ENCODE measurements around the gene C19orf85. TPM values are rescaled to one million over a fixed set of nuclear protein-coding genes. Genes with fewer than 3 reads are reported as not detected.

C19orf85 gene
- total and polyA plus RNA-seq, 2 experiments from 2014 or later = 1.7 to 3.4 TPM

DNA sequence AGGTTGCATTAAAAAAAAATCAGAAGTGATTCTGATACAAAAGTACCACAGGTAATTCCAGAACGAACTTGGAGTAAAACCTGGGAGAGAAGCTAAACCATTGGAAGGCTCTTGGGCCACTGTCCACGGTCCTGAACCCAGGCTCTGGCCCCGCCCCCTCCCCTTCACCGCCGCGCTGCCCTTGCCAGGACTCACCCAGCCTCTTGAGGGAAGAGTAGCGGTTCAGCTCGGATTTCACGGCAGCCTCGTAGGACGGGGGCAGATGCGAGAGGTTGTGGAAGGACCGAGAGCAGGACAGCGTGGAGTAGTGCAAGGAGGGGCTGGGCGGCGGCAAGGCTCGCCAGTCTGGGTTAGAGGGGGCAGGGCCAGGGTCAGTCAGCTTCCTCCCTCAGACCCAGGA lies 27.1 kb downstream of the C19orf85 start:
- Mint-ChIP-seq H3K4me3 (no peak overlapping the region; the same call in 2 of the 3 replicates), H3K27me3 (ENCODE audit: insufficient read depth, low read depth, poor library complexity) (peaks cover 45% of the 10 kb centered on the region)
- H3K4me2 ChIP-seq = no peak overlapping the region

DNA sequence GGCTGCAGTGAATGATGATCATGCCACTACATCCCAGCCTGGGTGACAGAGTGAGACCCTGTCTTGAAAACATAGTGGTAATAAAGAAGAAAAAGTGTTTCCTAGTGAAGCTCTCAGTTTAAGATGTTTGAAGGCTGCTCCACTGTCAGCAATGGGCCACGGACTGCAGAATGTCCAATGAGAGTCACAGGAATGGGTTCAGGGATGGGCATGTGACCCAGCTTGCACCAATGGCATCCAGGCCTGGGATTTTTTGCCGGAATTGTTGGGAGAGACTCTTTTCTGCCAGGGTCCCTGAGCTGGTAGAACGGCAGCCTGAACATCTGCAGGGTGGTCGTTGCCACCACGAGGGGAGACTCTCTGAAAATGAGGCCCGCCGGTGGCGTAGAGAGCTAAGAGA lies 27.7 kb downstream of the C19orf85 start:
- no peaks in the 10 kb centered on the region; the same call in 2 of the 3 replicates for H3K36me3 Mint-ChIP-seq (ENCODE audit: low read depth)
- no peak overlapping the region for H3K27ac Mint-ChIP-seq
- no peak overlapping the region for H2AFZ ChIP-seq
- no peaks in the 10 kb centered on the region for H3K79me2 ChIP-seq (replicated peaks; ENCODE audit: insufficient read depth)
- H3K27ac ChIP-seq (ENCODE audit: low read depth) = no peak overlapping the region
- peaks cover 2% of the 10 kb centered on the region; the same call in 2 of the 3 replicates for H3K9me3 Mint-ChIP-seq
- no peaks in the 10 kb centered on the region for H3K36me3 ChIP-seq (ENCODE audit: insufficient read depth)
- peaks cover 12% of the 10 kb centered on the region; the same call in 1 of the 2 replicates for H3K4me1 ChIP-seq (ENCODE audit: insufficient read depth)
- no peak overlapping the region; the same call in 2 of the 3 replicates for H3K4me3 Mint-ChIP-seq
- no peak overlapping the region for H3K4me3 ChIP-seq
- peaks cover 44% of the 10 kb centered on the region for H3K27me3 Mint-ChIP-seq (ENCODE audit: insufficient read depth, low read depth, poor library complexity)
- H3K9me2 ChIP-seq (ENCODE audit: insufficient read depth) = no peaks in the 10 kb centered on the region
- H3K27me3 ChIP-seq (ENCODE audit: insufficient read depth) = peaks cover 52% of the 10 kb centered on the region
- peaks cover 9% of the 10 kb centered on the region for H3F3A ChIP-seq (replicated peaks; ENCODE audit: low read depth)
- DNase-seq (ENCODE audit: low spot score) (peak; percentile 49), ATAC-seq (no peak)
- H3K4me1 Mint-ChIP-seq = peaks cover 14% of the 10 kb centered on the region
- no peak overlapping the region for H3K4me2 ChIP-seq
- no peaks in the 10 kb centered on the region for H4K20me1 ChIP-seq (replicated peaks; ENCODE audit: insufficient read depth)
- TF ChIP-seq EZH2 (IDR thresholded peaks at IDR 0.05; ENCODE audit: low read depth, unreplicated experiment) = no peak
- no peak for TF ChIP-seq NANOG (IDR thresholded peaks at IDR 0.05; ENCODE audit: borderline replicate concordance)
- no peak for TF ChIP-seq POLR2AphosphoS5 (IDR thresholded peaks at IDR 0.05; ENCODE audit: low read depth)
- TF ChIP-seq, protein P1, sequence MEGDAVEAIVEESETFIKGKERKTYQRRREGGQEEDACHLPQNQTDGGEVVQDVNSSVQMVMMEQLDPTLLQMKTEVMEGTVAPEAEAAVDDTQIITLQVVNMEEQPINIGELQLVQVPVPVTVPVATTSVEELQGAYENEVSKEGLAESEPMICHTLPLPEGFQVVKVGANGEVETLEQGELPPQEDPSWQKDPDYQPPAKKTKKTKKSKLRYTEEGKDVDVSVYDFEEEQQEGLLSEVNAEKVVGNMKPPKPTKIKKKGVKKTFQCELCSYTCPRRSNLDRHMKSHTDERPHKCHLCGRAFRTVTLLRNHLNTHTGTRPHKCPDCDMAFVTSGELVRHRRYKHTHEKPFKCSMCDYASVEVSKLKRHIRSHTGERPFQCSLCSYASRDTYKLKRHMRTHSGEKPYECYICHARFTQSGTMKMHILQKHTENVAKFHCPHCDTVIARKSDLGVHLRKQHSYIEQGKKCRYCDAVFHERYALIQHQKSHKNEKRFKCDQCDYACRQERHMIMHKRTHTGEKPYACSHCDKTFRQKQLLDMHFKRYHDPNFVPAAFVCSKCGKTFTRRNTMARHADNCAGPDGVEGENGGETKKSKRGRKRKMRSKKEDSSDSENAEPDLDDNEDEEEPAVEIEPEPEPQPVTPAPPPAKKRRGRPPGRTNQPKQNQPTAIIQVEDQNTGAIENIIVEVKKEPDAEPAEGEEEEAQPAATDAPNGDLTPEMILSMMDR (conservative IDR thresholded peaks at IDR 0.05; ENCODE audit: low read depth in 2 of 2) = no peak
- TF ChIP-seq, protein P2, sequence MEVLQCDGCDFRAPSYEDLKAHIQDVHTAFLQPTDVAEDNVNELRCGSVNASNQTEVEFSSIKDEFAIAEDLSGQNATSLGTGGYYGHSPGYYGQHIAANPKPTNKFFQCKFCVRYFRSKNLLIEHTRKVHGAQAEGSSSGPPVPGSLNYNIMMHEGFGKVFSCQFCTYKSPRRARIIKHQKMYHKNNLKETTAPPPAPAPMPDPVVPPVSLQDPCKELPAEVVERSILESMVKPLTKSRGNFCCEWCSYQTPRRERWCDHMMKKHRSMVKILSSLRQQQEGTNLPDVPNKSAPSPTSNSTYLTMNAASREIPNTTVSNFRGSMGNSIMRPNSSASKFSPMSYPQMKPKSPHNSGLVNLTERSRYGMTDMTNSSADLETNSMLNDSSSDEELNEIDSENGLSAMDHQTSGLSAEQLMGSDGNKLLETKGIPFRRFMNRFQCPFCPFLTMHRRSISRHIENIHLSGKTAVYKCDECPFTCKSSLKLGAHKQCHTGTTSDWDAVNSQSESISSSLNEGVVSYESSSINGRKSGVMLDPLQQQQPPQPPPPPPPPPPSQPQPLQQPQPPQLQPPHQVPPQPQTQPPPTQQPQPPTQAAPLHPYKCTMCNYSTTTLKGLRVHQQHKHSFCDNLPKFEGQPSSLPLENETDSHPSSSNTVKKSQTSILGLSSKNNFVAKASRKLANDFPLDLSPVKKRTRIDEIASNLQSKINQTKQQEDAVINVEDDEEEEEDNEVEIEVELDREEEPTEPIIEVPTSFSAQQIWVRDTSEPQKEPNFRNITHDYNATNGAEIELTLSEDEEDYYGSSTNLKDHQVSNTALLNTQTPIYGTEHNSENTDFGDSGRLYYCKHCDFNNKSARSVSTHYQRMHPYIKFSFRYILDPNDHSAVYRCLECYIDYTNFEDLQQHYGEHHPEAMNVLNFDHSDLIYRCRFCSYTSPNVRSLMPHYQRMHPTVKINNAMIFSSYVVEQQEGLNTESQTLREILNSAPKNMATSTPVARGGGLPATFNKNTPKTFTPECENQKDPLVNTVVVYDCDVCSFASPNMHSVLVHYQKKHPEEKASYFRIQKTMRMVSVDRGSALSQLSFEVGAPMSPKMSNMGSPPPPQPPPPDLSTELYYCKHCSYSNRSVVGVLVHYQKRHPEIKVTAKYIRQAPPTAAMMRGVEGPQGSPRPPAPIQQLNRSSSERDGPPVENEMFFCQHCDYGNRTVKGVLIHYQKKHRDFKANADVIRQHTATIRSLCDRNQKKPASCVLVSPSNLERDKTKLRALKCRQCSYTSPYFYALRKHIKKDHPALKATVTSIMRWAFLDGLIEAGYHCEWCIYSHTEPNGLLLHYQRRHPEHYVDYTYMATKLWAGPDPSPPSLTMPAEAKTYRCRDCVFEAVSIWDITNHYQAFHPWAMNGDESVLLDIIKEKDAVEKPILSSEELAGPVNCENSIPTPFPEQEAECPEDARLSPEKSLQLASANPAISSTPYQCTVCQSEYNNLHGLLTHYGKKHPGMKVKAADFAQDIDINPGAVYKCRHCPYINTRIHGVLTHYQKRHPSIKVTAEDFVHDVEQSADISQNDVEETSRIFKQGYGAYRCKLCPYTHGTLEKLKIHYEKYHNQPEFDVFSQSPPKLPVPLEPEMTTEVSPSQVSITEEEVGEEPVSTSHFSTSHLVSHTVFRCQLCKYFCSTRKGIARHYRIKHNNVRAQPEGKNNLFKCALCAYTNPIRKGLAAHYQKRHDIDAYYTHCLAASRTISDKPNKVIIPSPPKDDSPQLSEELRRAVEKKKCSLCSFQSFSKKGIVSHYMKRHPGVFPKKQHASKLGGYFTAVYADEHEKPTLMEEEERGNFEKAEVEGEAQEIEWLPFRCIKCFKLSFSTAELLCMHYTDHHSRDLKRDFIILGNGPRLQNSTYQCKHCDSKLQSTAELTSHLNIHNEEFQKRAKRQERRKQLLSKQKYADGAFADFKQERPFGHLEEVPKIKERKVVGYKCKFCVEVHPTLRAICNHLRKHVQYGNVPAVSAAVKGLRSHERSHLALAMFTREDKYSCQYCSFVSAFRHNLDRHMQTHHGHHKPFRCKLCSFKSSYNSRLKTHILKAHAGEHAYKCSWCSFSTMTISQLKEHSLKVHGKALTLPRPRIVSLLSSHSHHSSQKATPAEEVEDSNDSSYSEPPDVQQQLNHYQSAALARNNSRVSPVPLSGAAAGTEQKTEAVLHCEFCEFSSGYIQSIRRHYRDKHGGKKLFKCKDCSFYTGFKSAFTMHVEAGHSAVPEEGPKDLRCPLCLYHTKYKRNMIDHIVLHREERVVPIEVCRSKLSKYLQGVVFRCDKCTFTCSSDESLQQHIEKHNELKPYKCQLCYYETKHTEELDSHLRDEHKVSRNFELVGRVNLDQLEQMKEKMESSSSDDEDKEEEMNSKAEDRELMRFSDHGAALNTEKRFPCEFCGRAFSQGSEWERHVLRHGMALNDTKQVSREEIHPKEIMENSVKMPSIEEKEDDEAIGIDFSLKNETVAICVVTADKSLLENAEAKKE (CRISPR knock-in tag; IDR thresholded peaks at IDR 0.05) = no peak

More for the DNA sequence above, 27.1 kb downstream of the C19orf85 start:
- H3K4me1 ChIP-seq (ENCODE audit: insufficient read depth) = peaks cover 12% of the 10 kb centered on the region; the same call in 1 of the 2 replicates
- Mint-ChIP-seq H3K4me1 (peaks cover 15% of the 10 kb centered on the region), H3K9me3 (no peaks in the 10 kb centered on the region; the same call in none of the 3 replicates), H3K36me3 (ENCODE audit: low read depth) (no peaks in the 10 kb centered on the region; the same call in 2 of the 3 replicates), H3K27ac (no peak overlapping the region)
- no peak overlapping the region for H3K27ac ChIP-seq (ENCODE audit: low read depth)
- no peaks in the 10 kb centered on the region for H3K36me3 ChIP-seq (ENCODE audit: insufficient read depth)
- peaks cover 9% of the 10 kb centered on the region for H3F3A ChIP-seq (replicated peaks; ENCODE audit: low read depth)
- peak; percentile 61 for ATAC-seq
- peak; percentile 93 for DNase-seq (ENCODE audit: low spot score)
- no peak for TF ChIP-seq NANOG (IDR thresholded peaks at IDR 0.05; ENCODE audit: borderline replicate concordance)
- TF ChIP-seq, protein P3, sequence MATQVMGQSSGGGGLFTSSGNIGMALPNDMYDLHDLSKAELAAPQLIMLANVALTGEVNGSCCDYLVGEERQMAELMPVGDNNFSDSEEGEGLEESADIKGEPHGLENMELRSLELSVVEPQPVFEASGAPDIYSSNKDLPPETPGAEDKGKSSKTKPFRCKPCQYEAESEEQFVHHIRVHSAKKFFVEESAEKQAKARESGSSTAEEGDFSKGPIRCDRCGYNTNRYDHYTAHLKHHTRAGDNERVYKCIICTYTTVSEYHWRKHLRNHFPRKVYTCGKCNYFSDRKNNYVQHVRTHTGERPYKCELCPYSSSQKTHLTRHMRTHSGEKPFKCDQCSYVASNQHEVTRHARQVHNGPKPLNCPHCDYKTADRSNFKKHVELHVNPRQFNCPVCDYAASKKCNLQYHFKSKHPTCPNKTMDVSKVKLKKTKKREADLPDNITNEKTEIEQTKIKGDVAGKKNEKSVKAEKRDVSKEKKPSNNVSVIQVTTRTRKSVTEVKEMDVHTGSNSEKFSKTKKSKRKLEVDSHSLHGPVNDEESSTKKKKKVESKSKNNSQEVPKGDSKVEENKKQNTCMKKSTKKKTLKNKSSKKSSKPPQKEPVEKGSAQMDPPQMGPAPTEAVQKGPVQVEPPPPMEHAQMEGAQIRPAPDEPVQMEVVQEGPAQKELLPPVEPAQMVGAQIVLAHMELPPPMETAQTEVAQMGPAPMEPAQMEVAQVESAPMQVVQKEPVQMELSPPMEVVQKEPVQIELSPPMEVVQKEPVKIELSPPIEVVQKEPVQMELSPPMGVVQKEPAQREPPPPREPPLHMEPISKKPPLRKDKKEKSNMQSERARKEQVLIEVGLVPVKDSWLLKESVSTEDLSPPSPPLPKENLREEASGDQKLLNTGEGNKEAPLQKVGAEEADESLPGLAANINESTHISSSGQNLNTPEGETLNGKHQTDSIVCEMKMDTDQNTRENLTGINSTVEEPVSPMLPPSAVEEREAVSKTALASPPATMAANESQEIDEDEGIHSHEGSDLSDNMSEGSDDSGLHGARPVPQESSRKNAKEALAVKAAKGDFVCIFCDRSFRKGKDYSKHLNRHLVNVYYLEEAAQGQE (IDR thresholded peaks at IDR 0.05; ENCODE audit: unreplicated experiment) = peak; percentile 96
- no peaks in the 10 kb centered on the region for H3K79me2 ChIP-seq (replicated peaks; ENCODE audit: insufficient read depth)
- no peaks in the 10 kb centered on the region for H3K9me2 ChIP-seq (ENCODE audit: insufficient read depth)
- no peak overlapping the region for H2AFZ ChIP-seq
- H4K20me1 ChIP-seq (replicated peaks; ENCODE audit: insufficient read depth) = no peaks in the 10 kb centered on the region
- H3K4me3 ChIP-seq = no peak overlapping the region
- peaks cover 53% of the 10 kb centered on the region for H3K27me3 ChIP-seq (ENCODE audit: insufficient read depth)
